ENCODE data around the gene ZNF471.

DNA sequence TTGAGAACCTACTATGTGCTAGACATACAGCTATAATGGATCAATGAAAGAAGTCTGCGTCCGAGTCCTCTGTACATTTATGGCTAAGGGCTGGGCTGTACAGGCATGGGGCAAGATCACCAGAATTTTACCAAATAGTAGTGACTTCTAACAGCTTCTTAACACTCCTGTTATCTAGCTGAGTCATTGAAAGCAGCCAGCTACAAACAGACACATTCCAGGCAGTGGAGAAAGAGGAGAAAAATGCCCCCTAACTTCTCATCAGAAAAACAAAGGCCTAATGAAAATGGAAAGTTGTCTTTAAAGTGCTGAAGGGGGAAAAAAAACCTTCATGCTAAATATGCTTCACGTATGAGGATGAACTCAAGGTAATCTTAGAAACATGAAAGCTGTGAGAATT is 16.3 kb upstream of the ZNF471 start:
- TF ChIP-seq EZH2 (IDR thresholded peaks at IDR 0.05; ENCODE audit: borderline replicate concordance, low read depth, low read length, poor library complexity, severe bottlenecking), result no peak
- TF ChIP-seq, protein P1, sequence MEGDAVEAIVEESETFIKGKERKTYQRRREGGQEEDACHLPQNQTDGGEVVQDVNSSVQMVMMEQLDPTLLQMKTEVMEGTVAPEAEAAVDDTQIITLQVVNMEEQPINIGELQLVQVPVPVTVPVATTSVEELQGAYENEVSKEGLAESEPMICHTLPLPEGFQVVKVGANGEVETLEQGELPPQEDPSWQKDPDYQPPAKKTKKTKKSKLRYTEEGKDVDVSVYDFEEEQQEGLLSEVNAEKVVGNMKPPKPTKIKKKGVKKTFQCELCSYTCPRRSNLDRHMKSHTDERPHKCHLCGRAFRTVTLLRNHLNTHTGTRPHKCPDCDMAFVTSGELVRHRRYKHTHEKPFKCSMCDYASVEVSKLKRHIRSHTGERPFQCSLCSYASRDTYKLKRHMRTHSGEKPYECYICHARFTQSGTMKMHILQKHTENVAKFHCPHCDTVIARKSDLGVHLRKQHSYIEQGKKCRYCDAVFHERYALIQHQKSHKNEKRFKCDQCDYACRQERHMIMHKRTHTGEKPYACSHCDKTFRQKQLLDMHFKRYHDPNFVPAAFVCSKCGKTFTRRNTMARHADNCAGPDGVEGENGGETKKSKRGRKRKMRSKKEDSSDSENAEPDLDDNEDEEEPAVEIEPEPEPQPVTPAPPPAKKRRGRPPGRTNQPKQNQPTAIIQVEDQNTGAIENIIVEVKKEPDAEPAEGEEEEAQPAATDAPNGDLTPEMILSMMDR (conservative IDR thresholded peaks at IDR 0.05; ENCODE audit: low read depth, low read length), result no peak
